Measurements from ENCODE around the gene PDGFC.

Gene PDGFC

DNA sequence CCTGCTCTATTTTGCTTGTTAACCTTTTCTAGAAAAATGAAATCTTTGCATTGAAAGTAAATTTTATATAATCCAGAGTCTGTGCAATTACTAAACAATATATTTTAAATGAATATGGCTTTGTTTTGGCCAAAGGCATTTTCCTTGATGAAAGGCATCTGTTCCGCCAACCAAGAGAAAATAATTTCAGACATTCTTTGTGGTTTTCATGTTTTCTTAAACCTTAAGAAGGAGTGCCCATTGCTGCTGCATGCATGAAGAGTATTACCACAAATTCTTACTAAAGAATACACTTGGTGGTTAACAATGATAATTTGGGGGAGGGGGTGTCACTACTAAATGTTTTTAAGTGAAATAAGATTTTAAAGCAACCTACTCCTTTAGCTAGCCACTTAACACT, 2.7 kb upstream of the PDGFC start:
- no peak for DNase-seq (ENCODE audit: low spot score)

DNA sequence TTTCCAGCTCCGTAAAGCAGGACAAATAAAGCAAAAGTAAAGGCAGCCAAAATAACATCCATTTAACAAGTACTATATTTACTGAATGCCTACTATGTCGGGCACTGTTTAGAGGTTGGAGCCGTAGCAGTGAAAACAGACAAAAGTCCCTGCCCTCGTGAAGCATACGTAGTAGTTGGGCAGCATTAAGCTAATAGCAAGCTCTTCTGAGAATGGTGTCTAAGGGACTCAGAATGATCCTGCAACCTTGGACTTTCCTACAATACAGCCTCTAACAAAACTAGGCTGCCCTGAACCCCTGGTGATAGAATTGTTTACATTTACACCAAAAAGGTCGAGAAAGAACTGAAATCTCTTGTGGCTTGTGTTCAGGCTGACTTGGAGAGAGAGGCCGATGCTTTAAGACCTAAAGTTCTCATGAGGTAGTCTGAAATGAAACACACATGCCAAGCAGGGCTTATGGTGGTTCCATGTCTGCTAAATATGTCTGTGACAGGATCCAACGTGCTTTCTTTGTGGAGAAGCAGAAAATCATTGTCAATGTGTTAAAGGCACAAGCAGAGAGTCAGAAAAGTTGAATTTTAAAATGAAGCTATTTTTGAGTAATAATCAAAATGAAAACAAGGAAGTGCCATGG, 898 bp upstream of the PDGFC start:
- no peak for DNase-seq (ENCODE audit: low spot score)

DNA sequence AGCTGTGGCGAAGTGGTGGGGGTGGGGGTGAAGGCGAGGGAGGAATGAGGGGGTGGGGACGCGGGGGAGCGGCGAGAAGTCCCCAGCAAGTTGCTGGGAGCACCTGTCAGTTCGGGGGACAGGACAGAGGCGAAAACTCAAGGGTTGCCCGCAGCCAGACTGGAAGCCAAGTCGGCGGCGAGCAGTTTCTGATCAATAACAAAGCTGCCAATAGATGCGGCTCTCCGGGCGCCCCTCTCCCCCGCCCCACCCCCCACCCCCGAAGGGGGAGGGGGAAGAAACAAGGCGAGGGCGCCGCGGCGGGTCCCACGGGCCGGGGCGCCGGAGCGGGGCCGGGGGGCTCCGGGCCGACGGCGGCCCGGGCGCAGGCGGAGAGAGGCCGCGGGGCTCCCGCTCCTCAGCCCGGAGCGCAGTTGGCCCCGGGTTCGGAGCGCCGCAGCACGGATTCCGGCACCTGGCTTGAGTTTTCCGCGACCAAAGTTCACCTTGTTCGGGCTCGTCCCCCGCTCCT, 379 bp downstream of the PDGFC start:
- peak; percentile 39 for DNase-seq (ENCODE audit: low spot score)

GRCh38 chr4:156970501-156971164, 966 bp downstream of the PDGFC start:
- DNase-seq (ENCODE audit: low spot score), result peak; percentile 79

GRCh38 chr4:156969911-156970310, 1.7 kb downstream of the PDGFC start:
- no peak for DNase-seq (ENCODE audit: low spot score)

DNA sequence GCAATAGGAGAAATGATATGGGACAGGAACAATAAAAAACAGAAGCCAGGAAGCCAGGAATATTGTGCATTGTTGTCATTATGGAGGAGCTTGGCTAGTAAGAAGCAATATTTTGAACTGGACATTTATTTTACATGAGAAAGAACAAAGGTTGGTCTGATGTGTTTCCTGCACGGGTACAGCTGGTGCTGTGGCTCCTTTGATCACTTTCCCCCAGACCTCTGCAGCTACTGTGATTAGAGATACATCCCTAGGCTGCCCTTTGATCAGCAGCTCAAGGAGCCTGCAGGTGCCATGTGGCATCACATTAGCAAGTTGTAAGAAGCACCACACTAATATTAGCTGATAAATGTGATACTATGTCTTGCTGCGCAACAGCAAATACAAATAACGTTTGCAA, 2.5 kb downstream of the PDGFC start:
- DNase-seq (ENCODE audit: low spot score), result no peak

GRCh38 chr4:156968479-156968984, 3.1 kb downstream of the PDGFC start:
- DNase-seq (ENCODE audit: low spot score), result peak; percentile 64

GRCh38 chr4:156966836-156967235, 4.8 kb downstream of the PDGFC start:
- no peak for DNase-seq (ENCODE audit: low spot score)

DNA sequence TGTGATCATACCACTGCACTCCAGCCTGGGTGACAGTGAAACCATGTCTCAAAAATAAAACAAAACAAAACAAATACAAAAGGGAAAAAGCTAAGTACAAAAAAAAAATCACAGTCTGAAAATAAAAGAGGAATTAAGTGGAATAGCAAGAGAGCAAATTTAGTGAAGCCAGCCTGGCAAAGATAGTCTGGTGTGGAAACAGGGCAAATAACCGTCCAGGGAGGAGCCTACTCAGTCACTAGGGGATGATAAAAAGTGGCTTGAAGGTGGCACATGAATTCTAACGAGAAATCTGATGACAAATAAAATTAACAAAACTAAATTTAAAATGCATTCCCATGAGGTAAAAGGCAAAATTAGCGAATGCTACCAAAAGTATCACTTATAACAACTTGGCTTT, 8.2 kb downstream of the PDGFC start:
- no peak for DNase-seq (ENCODE audit: low spot score)

DNA sequence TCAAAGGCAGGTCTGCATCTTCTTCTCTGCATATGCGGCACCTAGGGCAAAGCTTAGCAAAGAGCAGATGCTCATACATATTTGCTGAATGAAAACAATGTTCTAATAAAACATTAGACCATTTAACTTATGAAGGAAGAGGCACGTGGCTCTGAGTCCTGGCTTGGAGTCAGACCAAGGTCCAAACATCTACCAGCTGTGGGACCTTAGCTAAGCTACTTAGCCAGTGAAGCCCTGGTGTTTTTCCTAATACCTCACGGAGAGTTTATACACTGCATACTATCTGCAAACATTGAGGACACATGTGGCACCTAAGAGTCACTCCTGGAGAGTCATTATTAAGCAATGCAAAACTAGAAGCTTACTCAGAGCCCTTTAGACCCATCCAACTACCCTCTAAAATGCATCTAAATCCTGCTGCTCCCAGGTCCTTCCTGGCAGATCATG, 9.0 kb downstream of the PDGFC start:
- peak; percentile 55 for DNase-seq (ENCODE audit: low spot score)

DNA sequence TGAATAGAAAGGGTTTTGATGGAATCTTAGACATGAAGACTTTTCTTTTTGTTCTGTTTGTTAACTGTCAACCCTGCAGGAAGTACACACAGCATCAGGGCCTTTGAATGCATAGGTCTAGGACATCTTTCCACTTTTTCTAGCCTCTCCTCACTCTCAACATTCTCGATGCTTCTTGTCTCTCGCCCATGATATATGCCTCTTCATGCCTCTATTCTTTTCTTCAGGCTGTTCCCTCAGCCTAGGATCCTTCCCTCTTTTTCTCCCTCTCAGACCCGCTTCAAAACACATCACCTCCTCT, 9.6 kb downstream of the PDGFC start:
- DNase-seq (ENCODE audit: low spot score), result no peak

DNA sequence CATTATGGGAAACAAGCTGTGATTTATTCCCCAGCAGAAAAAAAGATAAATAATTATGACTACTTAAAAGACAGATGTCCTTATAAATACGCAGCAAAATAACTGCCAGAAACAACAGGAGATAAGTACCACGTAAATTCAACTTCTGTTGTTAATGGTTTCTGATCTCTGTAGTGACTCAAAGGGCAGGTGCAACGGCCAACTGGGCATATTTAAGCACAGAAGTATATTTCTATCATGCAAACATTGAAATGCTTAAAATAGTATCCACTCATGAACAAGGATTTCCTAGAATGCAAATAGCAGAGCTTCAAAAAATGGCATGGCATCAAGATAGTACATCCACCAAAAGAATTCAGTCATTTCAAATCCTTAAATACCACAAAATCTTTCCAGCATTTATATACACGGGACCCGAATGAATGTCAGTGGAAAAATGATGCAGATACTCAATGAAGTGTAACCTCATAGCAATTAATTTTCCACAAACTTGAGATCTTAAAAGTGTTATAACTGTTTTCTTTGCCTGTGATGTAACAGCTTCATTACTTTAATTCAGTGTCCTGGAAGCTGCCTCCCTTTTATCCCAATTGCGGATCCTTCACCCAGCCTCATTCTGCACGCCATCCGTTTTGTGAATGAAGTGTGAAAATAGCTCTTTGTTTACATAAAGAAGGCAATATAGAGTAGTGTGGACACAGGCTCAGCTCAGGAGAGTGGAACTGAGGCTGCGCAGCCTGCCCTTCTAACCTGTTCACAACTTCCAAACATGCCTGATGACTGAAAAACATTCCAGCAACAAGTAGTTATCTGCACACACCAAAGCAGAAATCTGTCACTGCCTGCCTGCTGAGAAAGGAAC, 10.2 kb downstream of the PDGFC start:
- no peak for DNase-seq (ENCODE audit: low spot score)

DNA sequence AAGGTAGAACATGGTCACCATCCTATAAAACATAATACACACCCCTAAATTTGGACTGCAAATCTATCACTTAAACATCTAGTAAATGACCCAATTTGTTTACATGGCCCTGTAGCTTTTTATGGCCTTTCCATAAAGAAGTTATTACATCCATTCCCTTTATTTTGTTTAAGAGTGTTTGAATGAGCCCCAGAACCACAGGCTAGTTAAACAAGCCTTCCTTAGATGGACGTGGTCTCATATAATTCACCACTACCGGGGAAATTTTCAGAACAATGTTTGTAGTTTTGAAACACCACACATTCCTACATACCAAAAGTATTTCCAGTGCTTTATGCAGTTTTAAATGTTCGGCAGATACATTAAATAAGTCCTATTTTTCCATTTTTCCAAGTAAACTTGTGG, 12.3 kb downstream of the PDGFC start:
- no peak for DNase-seq (ENCODE audit: low spot score)

DNA sequence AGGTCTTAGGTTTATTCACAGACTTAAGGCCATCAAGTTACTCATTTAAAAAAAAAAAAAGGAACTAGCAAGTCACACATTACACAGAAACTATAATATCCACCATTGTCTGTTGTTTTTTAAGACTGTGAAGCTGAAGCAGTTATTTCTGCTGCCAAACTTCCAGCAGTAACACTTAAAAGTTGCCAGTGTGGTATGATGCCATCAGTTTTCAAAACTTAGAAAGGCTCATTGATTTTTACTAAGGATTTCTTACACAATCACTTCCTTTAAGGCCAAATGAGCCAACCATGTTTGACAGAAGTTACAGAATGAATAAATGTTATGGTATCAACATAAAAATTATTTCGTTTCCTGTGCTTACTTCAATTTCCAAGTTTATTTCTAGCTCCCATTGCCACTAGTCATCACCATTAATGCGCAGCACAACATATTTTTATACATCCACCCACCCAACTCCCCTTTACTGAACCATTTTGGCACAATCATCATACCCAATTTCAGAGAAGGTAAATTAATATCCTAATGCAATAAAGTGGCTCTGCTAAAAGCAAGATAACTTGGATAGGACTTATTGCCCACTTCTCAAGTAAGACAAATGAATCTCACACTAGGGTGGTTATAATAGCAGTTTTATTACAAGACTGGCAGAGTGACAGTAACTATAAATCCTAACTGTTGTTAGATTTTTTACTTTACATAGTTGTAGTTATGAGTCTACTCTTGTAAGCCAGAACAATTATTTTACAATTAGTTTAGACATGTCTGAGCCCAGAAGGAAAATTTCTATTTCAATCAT, 13.1 kb downstream of the PDGFC start:
- no peak for DNase-seq (ENCODE audit: low spot score)

DNA sequence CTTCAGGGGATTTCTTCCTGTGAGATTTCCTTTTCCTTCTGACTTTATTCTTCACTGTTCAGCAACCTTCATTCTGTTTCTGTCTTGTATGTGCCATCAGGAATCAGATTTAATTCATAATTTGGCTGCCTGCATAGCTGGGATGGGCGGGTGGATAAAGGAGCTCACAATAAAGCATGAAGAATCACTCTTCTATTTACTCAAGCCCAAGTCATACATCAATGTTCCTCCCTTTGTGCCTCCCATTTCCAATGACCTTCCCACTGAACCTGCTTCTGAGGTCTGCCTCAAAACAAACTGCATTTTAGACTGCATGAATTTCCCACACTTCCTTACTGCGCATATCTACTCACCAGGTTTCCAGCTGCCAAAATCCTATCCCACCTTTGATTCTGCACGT, 14.0 kb downstream of the PDGFC start:
- DNase-seq (ENCODE audit: low spot score), result no peak

- DNase-seq (ENCODE audit: low spot score), result no peak
Observed at GRCh38 chr4:156956826-156957368, 14.7 kb downstream of the PDGFC start.

- no peak for DNase-seq (ENCODE audit: low spot score)
Observed at GRCh38 chr4:156956359-156956758, 15.2 kb downstream of the PDGFC start.

DNA sequence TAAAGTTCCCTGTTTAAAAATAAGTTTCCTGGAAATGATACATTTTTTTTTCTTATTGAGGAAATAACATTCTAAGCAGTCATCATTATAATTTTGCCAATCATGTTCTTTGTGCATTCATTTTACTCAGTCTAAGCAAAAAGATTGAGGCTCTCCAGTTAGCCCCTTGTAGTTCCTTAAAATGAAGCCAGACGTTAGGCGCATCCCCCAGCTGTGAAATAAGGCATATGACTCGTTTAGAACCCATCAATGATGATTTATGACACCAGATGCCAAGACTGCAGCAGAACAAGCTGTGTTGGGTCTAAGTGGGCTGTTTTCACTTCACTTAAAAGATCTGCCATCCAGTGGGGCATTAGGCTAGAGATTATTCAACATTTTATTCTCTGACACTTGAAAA, 17.0 kb downstream of the PDGFC start:
- DNase-seq (ENCODE audit: low spot score), result no peak

DNA sequence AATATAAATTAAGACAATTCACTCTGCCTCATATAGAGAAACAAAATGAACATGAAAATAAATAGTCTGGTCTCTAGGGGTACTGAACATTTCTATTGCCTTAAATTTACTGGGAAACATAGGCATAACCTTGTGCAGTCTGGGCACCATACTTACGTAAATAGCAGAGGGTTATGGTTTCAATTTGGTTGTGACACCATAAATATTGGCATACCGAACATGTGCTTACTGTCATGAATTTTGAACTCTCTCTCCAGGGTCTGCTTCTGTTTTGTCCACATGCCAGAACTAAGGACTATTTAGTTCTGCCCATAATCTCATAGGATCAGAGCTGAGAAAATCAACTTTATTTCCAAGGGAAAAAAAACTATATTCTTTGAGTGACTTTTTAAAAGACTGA, 17.6 kb downstream of the PDGFC start:
- no peak for DNase-seq (ENCODE audit: low spot score)

- no peak for DNase-seq (ENCODE audit: low spot score)
Observed at GRCh38 chr4:156953001-156953400, 18.6 kb downstream of the PDGFC start.

GRCh38 chr4:156952078-156952759, 19.4 kb downstream of the PDGFC start:
- DNase-seq (ENCODE audit: low spot score), result no peak
